Uterus (tissue), 4 donors: ENCODE data around the gene SOSTDC1. TPM values are rescaled to one million over a fixed set of nuclear protein-coding genes. Genes with fewer than 3 reads are reported as not detected.

Source experiments
- DNase-seq, 2 donors: peaks; one replicate each; pipeline ENCODE4 v3.0.0-alpha.2; 2019 to 2020
- H3K27ac ChIP-seq, 2 donors: fragments of 200-600 bp; sonication (generic); 1 replicate in 1 of 2; 2 replicates in 1 of 2; pipeline ENCODE4 v1.5.1; 2016 to 2018
- H3K27me3 ChIP-seq, 2 donors: fragments of 200-600 bp; sonication (generic); one replicate each; pipeline ENCODE4 v1.5.1; 2018 to 2019; ENCODE audit warnings: control low read depth in 1 of 2
- H3K36me3 ChIP-seq, 2 donors: fragments of 200-600 bp; sonication (generic); one replicate each; pipeline ENCODE4 v1.5.1; 2019; ENCODE audit warnings: control low read depth in 1 of 2
- H3K4me1 ChIP-seq, 2 donors: fragments of 200-600 bp; sonication (generic); one replicate each; pipeline ENCODE4 v1.5.1; 2018 to 2019; ENCODE audit warnings: control low read depth in 1 of 2
- H3K4me3 ChIP-seq, 2 donors: fragments of 200-600 bp; sonication (generic); 1 replicate in 1 of 2; 2 replicates in 1 of 2; pipeline ENCODE4 v1.5.1; 2018 to 2019; ENCODE audit warnings: mild to moderate bottlenecking in 1 of 2
- H3K9me3 ChIP-seq, 2 donors: fragments of 200-600 bp; sonication (generic); one replicate each; pipeline ENCODE4 v1.5.1; 2019; ENCODE audit warnings: control low read depth in 1 of 2
- CTCF ChIP-seq, 4 experiments: fragments of 200-600 bp in 2 of 4; fragments of 450-650 bp in 2 of 4; sonication (generic) in 2 of 4; IDR thresholded peaks; one replicate each; pipeline ENCODE4 v1.5.1; 2016 to 2019; ENCODE audit warnings: antibody characterized with exemption in 4 of 4, mild to moderate bottlenecking in 2 of 4, moderate library complexity in 1 of 4
- POLR2A ChIP-seq, 2 donors: fragments of 450-650 bp; IDR thresholded peaks; one replicate each; pipeline ENCODE4 v1.6.1; 2016; ENCODE audit warnings: antibody characterized with exemption in 2 of 2, mild to moderate bottlenecking in 1 of 2, moderate library complexity in 1 of 2
- intact Hi-C: fragments of 100-400 bp; cut with DNase I; formaldehyde crosslinking; loops from one replicate; pipeline ENCODE4 v1.15.1; 2023; ENCODE audit warnings: low total_unique reads
- total RNA-seq, 4 donors: library from RNA; depleted of rRNA in 3 of 4; stranded (reverse); fragments of >200 nt in 3 of 4; gene quantifications; one replicate each; pipeline versions ENCODE4 v1.1.0 to v1.2.4, GENCODE V29; 2014 to 2023
- donor health status: DM: yes; HTN: yes; CAD: no.

The SOSTDC1 gene
- total RNA-seq, 4 donors from 2014 or later = 14.2 TPM; not detected in 3

DNA sequence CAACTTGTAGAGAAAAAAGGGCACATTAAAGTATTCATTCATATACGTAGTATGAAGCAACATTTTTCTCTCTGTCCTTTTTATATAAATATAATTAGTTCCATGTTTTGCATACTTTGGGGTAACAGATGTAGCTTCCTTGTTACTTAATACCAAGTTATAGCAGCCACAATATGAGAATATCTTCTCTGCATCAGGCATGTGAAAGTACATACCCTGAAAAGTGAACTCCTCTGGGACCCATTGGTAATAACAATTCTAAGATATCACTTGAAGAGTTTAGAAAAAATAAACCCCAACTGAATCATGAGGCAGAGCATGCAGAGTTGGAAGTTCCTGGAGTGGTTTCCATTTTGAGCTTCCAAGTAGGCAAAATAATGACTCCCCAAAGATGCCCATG is 41.8 kb downstream of the SOSTDC1 start:
- intact Hi-C loops = no loop called here
- no peaks in the 10 kb centered on the region for H3K27me3 ChIP-seq
- no peaks in the 10 kb centered on the region for H3K4me1 ChIP-seq
- TF ChIP-seq CTCF (IDR thresholded peaks at IDR 0.05) = no peak
- TF ChIP-seq POLR2A (IDR thresholded peaks at IDR 0.05) = no peak
- H3K9me3 ChIP-seq = no peaks in the 10 kb centered on the region
- DNase-seq = no peak
- H3K27ac ChIP-seq = no peak overlapping the region
- no peaks in the 10 kb centered on the region for H3K36me3 ChIP-seq
- no peak overlapping the region for H3K4me3 ChIP-seq

- no peaks in the 10 kb centered on the region for H3K36me3 ChIP-seq
- H3K27me3 ChIP-seq = no peaks in the 10 kb centered on the region
- no peak for DNase-seq
- intact Hi-C loops = no loop called here
- H3K4me1 ChIP-seq = no peaks in the 10 kb centered on the region
- no peaks in the 10 kb centered on the region for H3K9me3 ChIP-seq
- TF ChIP-seq CTCF (IDR thresholded peaks at IDR 0.05) = no peak
- no peak for TF ChIP-seq POLR2A (IDR thresholded peaks at IDR 0.05)
- no peak overlapping the region for H3K4me3 ChIP-seq
- peak overlapping the region; percentile 95 to 99 for H3K27ac ChIP-seq
These were observed 42.6 kb downstream of the SOSTDC1 start for GRCh38 chr7:16422917-16423316.

- intact Hi-C loops = no loop called here
- Histone ChIP-seq H3K9me3 (no peaks in the 10 kb centered on the region), H3K4me1 (no peaks in the 10 kb centered on the region), H3K4me3 (no peak overlapping the region), H3K36me3 (no peaks in the 10 kb centered on the region), H3K27ac (peak overlapping the region; percentile 95 to 99), H3K27me3 (no peaks in the 10 kb centered on the region)
- TF ChIP-seq CTCF (IDR thresholded peaks at IDR 0.05) (no peak), POLR2A (IDR thresholded peaks at IDR 0.05) (no peak)
- no peak for DNase-seq
These were observed 43.5 kb downstream of the SOSTDC1 start for GRCh38 chr7:16422103-16422435.

DNA sequence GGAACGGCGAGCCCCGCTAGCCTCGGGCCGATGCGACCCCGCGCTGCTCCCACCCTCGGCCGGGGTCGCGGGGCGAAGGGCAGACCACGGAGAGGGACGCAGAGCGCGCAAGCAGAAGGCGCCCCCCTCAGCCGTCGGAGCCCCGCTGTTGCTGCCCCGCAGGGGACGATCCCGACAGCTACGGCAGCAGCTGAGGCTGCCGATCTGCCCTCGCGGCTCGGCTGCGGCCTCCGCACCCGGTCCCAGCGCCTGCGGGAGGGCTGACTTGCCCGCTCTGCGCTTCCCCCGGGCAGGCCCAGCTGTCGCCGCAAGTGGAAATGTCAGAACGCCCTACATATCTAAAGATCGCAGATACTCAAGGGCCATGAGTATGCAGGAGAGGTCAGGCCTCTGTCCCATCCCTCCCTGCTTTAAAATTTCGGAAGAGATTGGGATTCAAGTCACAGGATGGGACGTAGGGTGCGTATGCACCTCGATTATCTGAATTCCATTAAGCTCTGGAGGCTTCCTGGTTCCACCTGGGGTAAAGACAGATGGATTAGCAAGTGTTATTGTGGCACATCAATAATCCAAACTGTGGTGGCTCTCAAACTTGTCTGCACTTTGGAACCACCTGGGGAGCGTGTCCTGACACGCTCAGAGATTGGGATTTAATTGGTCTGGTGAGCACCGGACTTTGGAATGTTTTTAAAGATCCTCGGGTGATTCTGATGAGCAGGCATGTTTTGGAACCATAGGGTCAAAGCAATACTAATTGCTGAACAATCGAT is 44.0 kb downstream of the SOSTDC1 start, which contains the start of gene CRPPA:
TSS of gene CRPPA (minus strand) at position 206 of the 770 bp plus-strand sequence. CDS start 216 bp downstream, outside the sequence.
- Histone ChIP-seq H3K4me1 (no peaks in the 10 kb centered on the region), H3K36me3 (no peaks in the 10 kb centered on the region), H3K27me3 (no peaks in the 10 kb centered on the region), H3K9me3 (no peaks in the 10 kb centered on the region), H3K4me3 (peak within 1 kb of the TSS; percentile 44 to 57), H3K27ac (peak within 1 kb of the TSS; percentile 95 to 99)
- intact Hi-C loops = no loop called here
- TF ChIP-seq CTCF (IDR thresholded peaks at IDR 0.05) (no peak), POLR2A (IDR thresholded peaks at IDR 0.05) (no peak)
- DNase-seq = peak in 1 of 2 donors; percentile 37

GRCh38 chr7:16420649-16421332 is 44.7 kb downstream of the SOSTDC1 start:
- no peaks in the 10 kb centered on the region for H3K9me3 ChIP-seq
- no peaks in the 10 kb centered on the region for H3K4me1 ChIP-seq
- no peaks in the 10 kb centered on the region for H3K27me3 ChIP-seq
- intact Hi-C loops = no loop called here
- TF ChIP-seq POLR2A (IDR thresholded peaks at IDR 0.05) (peak; percentile 80 to 84), CTCF (IDR thresholded peaks at IDR 0.05) (peak in 2 of 4 experiments; percentile 34 to 39)
- H3K4me3 ChIP-seq = peak overlapping the region; percentile 44 to 57
- H3K36me3 ChIP-seq = no peaks in the 10 kb centered on the region
- H3K27ac ChIP-seq = peak overlapping the region; percentile 95 to 99
- DNase-seq = peak; percentile 84 to 87
